ENCODE results near the gene CNTN2. TPM values are rescaled to one million over a fixed set of nuclear protein-coding genes. Genes with fewer than 3 reads are reported as not detected.

Gene CNTN2
- total RNA-seq, 1 donor from 2014 or later: not detected

DNA sequence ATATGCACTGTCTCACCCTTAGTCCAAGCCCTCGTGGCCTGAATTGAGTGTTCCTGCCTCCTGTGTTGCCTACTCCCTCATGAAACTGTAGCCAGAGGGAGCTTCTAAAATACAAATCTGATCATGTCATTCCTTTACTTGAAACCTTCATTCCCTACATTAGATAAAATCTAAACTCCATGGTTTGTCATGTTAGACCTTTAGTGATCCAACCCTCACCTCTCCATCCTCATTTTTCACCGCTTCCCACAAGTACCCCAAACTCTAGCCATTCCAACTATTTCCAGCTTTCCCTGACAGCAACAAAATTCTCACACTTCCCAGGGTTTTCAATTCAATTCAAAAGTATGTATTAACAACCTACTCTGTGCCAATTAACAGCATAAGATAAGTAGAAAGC is 18.3 kb upstream of the CNTN2 start:
- no peaks in the 10 kb centered on the region for H3K4me1 Mint-ChIP-seq (ENCODE audit: low read depth)
- TF ChIP-seq, protein P1, sequence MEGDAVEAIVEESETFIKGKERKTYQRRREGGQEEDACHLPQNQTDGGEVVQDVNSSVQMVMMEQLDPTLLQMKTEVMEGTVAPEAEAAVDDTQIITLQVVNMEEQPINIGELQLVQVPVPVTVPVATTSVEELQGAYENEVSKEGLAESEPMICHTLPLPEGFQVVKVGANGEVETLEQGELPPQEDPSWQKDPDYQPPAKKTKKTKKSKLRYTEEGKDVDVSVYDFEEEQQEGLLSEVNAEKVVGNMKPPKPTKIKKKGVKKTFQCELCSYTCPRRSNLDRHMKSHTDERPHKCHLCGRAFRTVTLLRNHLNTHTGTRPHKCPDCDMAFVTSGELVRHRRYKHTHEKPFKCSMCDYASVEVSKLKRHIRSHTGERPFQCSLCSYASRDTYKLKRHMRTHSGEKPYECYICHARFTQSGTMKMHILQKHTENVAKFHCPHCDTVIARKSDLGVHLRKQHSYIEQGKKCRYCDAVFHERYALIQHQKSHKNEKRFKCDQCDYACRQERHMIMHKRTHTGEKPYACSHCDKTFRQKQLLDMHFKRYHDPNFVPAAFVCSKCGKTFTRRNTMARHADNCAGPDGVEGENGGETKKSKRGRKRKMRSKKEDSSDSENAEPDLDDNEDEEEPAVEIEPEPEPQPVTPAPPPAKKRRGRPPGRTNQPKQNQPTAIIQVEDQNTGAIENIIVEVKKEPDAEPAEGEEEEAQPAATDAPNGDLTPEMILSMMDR (IDR thresholded peaks at IDR 0.05): no peak
- no peak overlapping the region for H3K27ac Mint-ChIP-seq (ENCODE audit: unreplicated experiment)
- no peak for DNase-seq (ENCODE audit: low spot score)
- peaks cover 42% of the 10 kb centered on the region for H3K27me3 Mint-ChIP-seq (ENCODE audit: low read depth)
- no peaks in the 10 kb centered on the region for H3K9me3 Mint-ChIP-seq (ENCODE audit: low read depth)
- H3K4me3 Mint-ChIP-seq (ENCODE audit: unreplicated experiment): no peak overlapping the region
- H3K36me3 Mint-ChIP-seq (ENCODE audit: low read depth): no peaks in the 10 kb centered on the region

DNA sequence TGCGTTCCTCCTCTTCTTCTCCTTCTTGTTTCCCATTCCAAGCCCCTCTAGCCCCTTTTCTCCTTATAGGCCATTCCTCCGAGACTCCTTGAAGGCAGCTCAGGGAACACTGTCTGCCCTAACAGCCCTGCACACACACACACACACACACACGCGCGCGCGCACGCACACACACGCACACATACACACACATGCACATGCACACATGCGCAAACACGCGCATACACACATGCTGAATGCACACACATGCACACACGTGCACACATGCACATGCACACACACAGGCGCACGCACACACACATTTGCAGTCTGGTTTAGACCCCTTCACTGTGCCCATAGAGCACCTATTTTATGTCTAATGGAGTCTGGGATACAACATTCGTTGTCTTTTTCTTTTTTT is 17.8 kb upstream of the CNTN2 start:
- Mint-ChIP-seq H3K4me3 (ENCODE audit: unreplicated experiment) (no peak overlapping the region), H3K27me3 (ENCODE audit: low read depth) (peaks cover 42% of the 10 kb centered on the region), H3K36me3 (ENCODE audit: low read depth) (no peaks in the 10 kb centered on the region), H3K27ac (ENCODE audit: unreplicated experiment) (no peak overlapping the region), H3K4me1 (ENCODE audit: low read depth) (no peaks in the 10 kb centered on the region), H3K9me3 (ENCODE audit: low read depth) (no peaks in the 10 kb centered on the region)
- peak; percentile 76 for DNase-seq (ENCODE audit: low spot score)
- TF ChIP-seq, protein P1 (IDR thresholded peaks at IDR 0.05): no peak

DNA sequence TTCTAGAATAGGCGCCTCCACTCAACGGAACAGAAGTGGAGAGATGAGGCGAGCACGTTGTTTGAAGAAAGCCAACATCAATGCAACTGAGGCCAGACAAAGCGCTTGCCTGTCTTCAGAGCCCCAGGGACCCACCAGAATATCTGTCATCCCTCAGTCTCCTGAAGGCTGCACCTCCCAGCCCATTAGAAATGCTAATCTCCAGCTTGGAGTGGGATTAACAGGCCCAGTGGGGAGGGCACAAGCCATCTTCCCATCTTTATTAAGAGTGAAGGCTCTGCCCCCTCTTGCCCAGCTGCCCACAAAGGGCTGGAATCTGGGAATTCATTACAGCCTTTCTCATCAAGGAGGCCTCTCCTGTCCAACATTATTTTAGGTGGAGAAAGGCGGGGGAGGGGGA is 16.8 kb upstream of the CNTN2 start:
- DNase-seq (ENCODE audit: low spot score): no peak

DNA sequence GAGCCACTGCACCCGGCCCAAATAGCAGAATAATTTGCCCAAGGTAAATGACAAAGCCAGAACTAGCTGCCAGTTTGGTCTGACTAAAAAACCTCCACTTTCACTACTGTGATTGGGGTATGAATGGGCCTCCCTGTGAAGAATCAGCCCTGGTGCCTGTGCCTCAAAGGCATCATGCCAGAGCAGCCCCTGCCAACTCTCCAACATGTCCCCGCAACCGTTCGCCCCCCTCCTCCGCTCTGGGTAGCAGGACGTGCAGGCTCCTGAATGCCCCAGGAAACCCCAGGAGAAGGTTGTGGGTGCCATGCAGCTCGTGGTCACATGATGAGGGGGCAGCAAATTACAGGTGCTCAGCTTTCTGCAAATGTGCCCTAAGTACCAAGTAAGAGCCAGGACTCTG is 14.6 kb upstream of the CNTN2 start:
- H3K9me3 Mint-ChIP-seq (ENCODE audit: low read depth): no peaks in the 10 kb centered on the region
- peak; percentile 73 for DNase-seq (ENCODE audit: low spot score)
- no peaks in the 10 kb centered on the region for H3K4me1 Mint-ChIP-seq (ENCODE audit: low read depth)
- TF ChIP-seq, protein P1 (IDR thresholded peaks at IDR 0.05): no peak
- H3K4me3 Mint-ChIP-seq (ENCODE audit: unreplicated experiment): no peak overlapping the region
- H3K36me3 Mint-ChIP-seq (ENCODE audit: low read depth): no peaks in the 10 kb centered on the region
- peaks cover 54% of the 10 kb centered on the region for H3K27me3 Mint-ChIP-seq (ENCODE audit: low read depth)
- no peak overlapping the region for H3K27ac Mint-ChIP-seq (ENCODE audit: unreplicated experiment)

More for the DNA sequence above, 16.8 kb upstream of the CNTN2 start:
- no peaks in the 10 kb centered on the region for H3K4me1 Mint-ChIP-seq (ENCODE audit: low read depth)
- no peaks in the 10 kb centered on the region for H3K36me3 Mint-ChIP-seq (ENCODE audit: low read depth)
- TF ChIP-seq, protein P1 (IDR thresholded peaks at IDR 0.05): no peak
- H3K27ac Mint-ChIP-seq (ENCODE audit: unreplicated experiment): no peak overlapping the region
- H3K9me3 Mint-ChIP-seq (ENCODE audit: low read depth): no peaks in the 10 kb centered on the region
- peaks cover 42% of the 10 kb centered on the region for H3K27me3 Mint-ChIP-seq (ENCODE audit: low read depth)
- no peak overlapping the region for H3K4me3 Mint-ChIP-seq (ENCODE audit: unreplicated experiment)

DNA sequence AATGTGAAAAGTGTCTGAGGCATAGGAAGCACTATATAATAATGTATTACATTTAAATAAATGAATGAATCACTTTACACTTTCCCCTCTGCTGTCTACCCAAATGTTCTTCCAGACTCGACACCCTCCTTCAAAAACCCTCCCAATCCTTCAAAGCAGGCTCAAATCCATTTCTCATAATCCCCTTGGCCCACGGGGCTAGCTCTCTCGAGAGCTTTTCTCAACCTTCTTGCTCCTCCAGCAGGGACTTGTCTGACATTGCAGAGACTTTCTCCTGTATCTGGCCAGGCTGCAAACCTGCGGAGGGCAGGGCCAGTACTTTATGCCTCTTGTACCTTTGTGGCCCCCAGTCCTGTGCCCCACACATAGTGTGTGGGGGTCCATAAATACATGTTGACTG is 14.1 kb upstream of the CNTN2 start:
- H3K27me3 Mint-ChIP-seq (ENCODE audit: low read depth): peaks cover 54% of the 10 kb centered on the region
- H3K27ac Mint-ChIP-seq (ENCODE audit: unreplicated experiment): no peak overlapping the region
- no peaks in the 10 kb centered on the region for H3K36me3 Mint-ChIP-seq (ENCODE audit: low read depth)
- H3K4me3 Mint-ChIP-seq (ENCODE audit: unreplicated experiment): no peak overlapping the region
- TF ChIP-seq, protein P1 (IDR thresholded peaks at IDR 0.05): no peak
- no peaks in the 10 kb centered on the region for H3K4me1 Mint-ChIP-seq (ENCODE audit: low read depth)
- H3K9me3 Mint-ChIP-seq (ENCODE audit: low read depth): no peaks in the 10 kb centered on the region
- DNase-seq (ENCODE audit: low spot score): no peak

All from chondrocyte (in vitro differentiated cells).